Retinal pigment epithelial cell (primary cell): Measurements from ENCODE around the gene E2F2.

Experiments
- DNase-seq: peaks from one replicate; pipeline ENCODE4 v3.0.0-alpha.2; 2010; ENCODE audit warnings: low read depth
- H3K4me3 ChIP-seq: 2 replicates; pipeline ENCODE4 v1.5.1; 2011; ENCODE audit warnings: mild to moderate bottlenecking, low read length, control low read depth, moderate library complexity
- TF ChIP-seq, protein P1 (sequence below): conservative IDR thresholded peaks from 2 replicates; pipeline ENCODE4 v1.5.1; 2011; ENCODE audit warnings: low read depth, low read length, control low read depth, inconsistent platforms

Gene E2F2

GRCh38 chr1:23462766-23463165, 68.3 kb downstream of the E2F2 start:
- TF ChIP-seq, protein P1, sequence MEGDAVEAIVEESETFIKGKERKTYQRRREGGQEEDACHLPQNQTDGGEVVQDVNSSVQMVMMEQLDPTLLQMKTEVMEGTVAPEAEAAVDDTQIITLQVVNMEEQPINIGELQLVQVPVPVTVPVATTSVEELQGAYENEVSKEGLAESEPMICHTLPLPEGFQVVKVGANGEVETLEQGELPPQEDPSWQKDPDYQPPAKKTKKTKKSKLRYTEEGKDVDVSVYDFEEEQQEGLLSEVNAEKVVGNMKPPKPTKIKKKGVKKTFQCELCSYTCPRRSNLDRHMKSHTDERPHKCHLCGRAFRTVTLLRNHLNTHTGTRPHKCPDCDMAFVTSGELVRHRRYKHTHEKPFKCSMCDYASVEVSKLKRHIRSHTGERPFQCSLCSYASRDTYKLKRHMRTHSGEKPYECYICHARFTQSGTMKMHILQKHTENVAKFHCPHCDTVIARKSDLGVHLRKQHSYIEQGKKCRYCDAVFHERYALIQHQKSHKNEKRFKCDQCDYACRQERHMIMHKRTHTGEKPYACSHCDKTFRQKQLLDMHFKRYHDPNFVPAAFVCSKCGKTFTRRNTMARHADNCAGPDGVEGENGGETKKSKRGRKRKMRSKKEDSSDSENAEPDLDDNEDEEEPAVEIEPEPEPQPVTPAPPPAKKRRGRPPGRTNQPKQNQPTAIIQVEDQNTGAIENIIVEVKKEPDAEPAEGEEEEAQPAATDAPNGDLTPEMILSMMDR = no peak
- H3K4me3 ChIP-seq = no peak overlapping the region
- no peak for DNase-seq

DNA sequence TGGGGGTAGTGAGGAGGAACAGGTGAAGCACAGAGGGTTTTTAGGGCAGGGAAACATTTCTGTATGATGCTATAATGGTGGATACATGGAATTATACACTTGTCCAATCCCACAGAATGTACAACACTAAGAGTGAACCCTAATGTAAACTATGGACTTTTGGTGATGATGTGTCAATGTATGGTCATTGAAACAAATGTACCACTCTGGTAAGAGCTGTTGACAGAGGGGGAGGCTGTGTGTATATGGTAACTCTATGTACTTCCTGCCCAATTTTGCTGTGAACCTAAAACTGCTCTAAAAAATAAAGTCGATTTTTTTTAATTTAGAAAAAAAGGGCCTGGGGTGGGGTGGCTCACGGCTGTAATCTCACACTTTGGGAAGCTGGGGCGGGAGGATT, 70.0 kb downstream of the E2F2 start:
- TF ChIP-seq, protein P1 = no peak
- no peak for DNase-seq
- no peak overlapping the region for H3K4me3 ChIP-seq

- DNase-seq = no peak
- TF ChIP-seq, protein P1 = no peak
- H3K4me3 ChIP-seq = no peak overlapping the region
Measured at GRCh38 chr1:23460519-23460918, 70.5 kb downstream of the E2F2 start.

GRCh38 chr1:23459338-23459757, 71.7 kb downstream of the E2F2 start:
- DNase-seq = no peak
- TF ChIP-seq, protein P1 = no peak

More at GRCh38 chr1:23459338-23459757, 71.7 kb downstream of the E2F2 start:
- no peak overlapping the region for H3K4me3 ChIP-seq
